Spleen (tissue), 7 donors: ENCODE measurements around the gene COPG2.

ENCODE experiments used
- POLR2A ChIP-seq, 3 donors: fragments of 450-650 bp; IDR thresholded peaks; one replicate each; pipeline ENCODE4 v1.5.1; 2017; ENCODE audit warnings: antibody characterized with exemption in 3 of 3, mild to moderate bottlenecking in 1 of 3
- POLR2AphosphoS5 ChIP-seq, 3 donors: sonication (generic); formaldehyde crosslinking; IDR thresholded peaks; one replicate each; pipeline ENCODE4 v1.5.1; 2017; ENCODE audit warnings: antibody characterized with exemption in 3 of 3
- TF ChIP-seq, protein P1 (sequence below), 11 experiments: fragments of 200-600 bp in 7 of 11; fragments of 450-650 bp in 4 of 11; sonication (generic) in 4 of 11; IDR thresholded peaks in 8 of 11; conservative IDR thresholded peaks in 3 of 11; 1 replicate in 7 of 11; 2 replicates in 4 of 11; pipeline versions ENCODE4 v1.4.0 to v1.8.0; 2016 to 2021; ENCODE audit warnings: antibody characterized with exemption in 11 of 11, inconsistent platforms in 4 of 11, mild to moderate bottlenecking in 1 of 11
- donor health status: DM: no; HTN: no; CAD: no; lungs with moderate emphysema.
- donor health status: DM: no; HTN: no; CAD: no.
- donor health status: DM: no; HTN: no; CAD: no.

DNA sequence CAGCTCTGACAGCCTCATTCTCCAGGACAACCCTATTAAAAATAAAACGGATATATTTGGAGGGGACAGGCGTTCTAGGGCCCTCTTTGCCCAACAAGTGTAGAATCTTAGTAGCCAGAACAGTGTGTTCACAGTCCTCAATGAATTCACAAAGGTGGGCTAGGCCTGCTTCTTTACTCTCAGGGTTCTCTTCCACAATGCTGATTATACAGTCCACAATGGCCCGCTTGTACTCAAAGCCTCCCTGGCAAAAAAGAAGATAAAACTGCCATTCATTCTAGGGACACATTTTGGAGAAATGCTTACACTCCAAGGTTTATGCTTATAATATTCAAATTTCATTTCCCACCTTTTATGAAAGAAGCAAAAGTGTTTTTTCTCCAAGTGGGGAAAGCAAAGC is 114.1 kb downstream of the COPG2 start:
- TF ChIP-seq, protein P1, sequence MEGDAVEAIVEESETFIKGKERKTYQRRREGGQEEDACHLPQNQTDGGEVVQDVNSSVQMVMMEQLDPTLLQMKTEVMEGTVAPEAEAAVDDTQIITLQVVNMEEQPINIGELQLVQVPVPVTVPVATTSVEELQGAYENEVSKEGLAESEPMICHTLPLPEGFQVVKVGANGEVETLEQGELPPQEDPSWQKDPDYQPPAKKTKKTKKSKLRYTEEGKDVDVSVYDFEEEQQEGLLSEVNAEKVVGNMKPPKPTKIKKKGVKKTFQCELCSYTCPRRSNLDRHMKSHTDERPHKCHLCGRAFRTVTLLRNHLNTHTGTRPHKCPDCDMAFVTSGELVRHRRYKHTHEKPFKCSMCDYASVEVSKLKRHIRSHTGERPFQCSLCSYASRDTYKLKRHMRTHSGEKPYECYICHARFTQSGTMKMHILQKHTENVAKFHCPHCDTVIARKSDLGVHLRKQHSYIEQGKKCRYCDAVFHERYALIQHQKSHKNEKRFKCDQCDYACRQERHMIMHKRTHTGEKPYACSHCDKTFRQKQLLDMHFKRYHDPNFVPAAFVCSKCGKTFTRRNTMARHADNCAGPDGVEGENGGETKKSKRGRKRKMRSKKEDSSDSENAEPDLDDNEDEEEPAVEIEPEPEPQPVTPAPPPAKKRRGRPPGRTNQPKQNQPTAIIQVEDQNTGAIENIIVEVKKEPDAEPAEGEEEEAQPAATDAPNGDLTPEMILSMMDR (IDR thresholded peaks at IDR 0.05 in 8 of 11, conservative IDR thresholded peaks at IDR 0.05 in 3 of 11) = no peak
- TF ChIP-seq POLR2A (IDR thresholded peaks at IDR 0.05) (no peak), POLR2AphosphoS5 (IDR thresholded peaks at IDR 0.05) (no peak)
